ENCODE measurements around the gene SEMA5A.

GRCh38 chr5:9454491-9454890 lies 91.4 kb downstream of the SEMA5A start:
- no peak for TF ChIP-seq CTCF (IDR thresholded peaks at IDR 0.05)
- TF ChIP-seq POLR2A (IDR thresholded peaks at IDR 0.05) = no peak
